T-helper 1 cell (primary cell): ENCODE measurements around the gene MRPL19.
"Not testable (repeated sequence)": the region's sequence is repeated elsewhere in the genome, so short reads cannot be mapped to it uniquely, and the experiment has no call there.

Experiments
- DNase-seq, 5 donors: peaks; one replicate each; pipeline ENCODE4 v3.0.0-alpha.2; 2012 to 2020

The MRPL19 gene

DNA sequence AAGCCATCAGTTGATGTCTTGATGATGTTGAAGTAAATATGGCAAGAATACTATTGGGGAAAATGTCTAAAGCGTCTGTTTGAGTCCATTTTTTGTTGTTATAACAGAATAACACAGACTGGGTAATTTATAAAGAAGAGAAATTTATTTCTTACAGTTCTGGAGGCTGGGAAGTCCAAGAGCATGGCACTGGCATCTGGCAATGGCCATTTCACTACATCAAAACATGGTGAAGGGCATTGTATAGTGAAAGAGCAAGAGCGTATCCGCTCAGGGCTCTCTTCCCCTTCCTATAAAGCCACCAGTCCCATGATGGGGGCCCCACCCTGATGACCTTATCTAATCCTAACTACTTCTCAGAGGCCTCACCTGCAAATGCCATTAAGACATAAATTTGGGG is 29.6 kb upstream of the MRPL19 start:
- DNase-seq: no peak

- DNase-seq: no peak
Measured at GRCh38 chr2:75619956-75620740, 26.4 kb upstream of the MRPL19 start.

DNA sequence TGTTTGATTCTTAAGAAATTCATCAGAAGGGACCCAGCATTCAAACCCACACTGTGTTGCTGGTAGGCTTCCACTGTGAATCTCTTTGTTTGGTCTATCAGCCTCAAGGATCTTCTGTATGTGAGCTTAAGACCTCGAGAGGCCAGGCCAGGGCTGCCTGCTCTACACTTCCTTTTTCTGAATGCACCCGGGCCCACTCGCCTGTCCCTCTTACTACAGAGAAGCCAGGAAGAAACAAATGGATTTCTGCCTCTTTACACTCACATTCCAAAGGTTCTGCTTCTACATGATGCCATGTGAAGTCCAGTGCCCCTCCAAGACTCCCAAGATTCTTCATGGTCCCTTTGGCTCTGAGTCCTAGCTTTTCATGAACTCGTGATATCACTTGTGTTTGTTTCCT is 25.4 kb upstream of the MRPL19 start:
- DNase-seq: no peak

GRCh38 chr2:75622500-75622899 is 24.1 kb upstream of the MRPL19 start:
- DNase-seq: no peak

GRCh38 chr2:75622929-75623328 is 23.7 kb upstream of the MRPL19 start:
- no peak for DNase-seq

- peak in 3 of 5 donors; percentile 32 to 42 (median 36) for DNase-seq
Measured at GRCh38 chr2:75627902-75628504, 18.6 kb upstream of the MRPL19 start.

DNA sequence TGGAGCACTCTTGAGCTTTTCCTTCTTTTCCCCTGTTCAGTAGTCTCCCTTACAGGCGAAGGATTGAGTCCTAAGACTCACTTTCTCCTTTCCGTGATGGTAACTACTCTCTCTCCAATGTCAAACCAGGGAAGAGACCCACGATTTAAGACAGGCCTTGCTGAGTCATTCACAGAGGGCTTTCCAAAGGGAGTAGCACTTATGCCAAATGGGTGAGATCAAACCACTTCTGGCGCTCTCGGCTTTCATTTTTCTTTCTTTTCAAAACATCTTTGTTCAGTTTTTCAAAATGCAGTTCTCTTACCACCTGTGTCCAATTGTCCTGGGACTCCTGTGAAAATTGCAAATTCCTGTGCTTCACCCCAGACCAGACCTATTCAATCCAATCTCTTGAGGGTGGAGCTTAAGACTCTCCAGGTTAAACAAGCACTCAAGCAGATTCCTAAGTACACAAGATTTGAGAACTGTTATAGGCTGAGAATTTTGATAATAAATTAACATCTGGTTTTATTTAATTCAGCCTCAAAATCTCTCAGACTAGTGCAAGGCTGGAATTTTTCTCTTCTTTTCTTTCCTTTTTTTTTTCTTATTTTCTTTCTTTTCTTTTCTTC is 14.4 kb upstream of the MRPL19 start:
- DNase-seq: no peak

- DNase-seq: no peak
Measured at GRCh38 chr2:75632813-75633212, 13.8 kb upstream of the MRPL19 start.

GRCh38 chr2:75633620-75634019 is 13.0 kb upstream of the MRPL19 start:
- DNase-seq: no peak

DNA sequence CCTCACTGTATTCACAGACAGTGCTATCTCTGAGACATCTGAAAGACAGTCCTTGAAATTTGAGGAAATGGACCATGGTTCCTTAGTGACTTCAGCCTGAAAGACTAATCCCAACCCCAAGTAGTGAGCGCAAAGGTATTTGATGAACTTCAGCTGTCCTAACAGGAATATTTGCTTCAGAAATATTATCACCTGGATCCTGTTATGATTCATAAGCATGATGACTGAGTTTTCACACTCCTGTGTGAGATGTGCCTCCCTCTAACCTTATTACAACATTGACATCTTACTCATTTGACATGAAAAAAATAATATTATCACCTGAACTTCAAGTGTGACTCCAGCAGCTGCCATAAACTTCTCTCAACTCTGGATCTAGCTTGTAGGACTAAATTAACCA is 11.6 kb upstream of the MRPL19 start:
- DNase-seq: no peak

- DNase-seq: no peak
Measured at GRCh38 chr2:75637568-75637967, 9.0 kb upstream of the MRPL19 start.

- peak in 3 of 5 donors; percentile 8 to 29 (median 29) for DNase-seq
Measured at GRCh38 chr2:75640621-75641121, 5.9 kb upstream of the MRPL19 start.

DNA sequence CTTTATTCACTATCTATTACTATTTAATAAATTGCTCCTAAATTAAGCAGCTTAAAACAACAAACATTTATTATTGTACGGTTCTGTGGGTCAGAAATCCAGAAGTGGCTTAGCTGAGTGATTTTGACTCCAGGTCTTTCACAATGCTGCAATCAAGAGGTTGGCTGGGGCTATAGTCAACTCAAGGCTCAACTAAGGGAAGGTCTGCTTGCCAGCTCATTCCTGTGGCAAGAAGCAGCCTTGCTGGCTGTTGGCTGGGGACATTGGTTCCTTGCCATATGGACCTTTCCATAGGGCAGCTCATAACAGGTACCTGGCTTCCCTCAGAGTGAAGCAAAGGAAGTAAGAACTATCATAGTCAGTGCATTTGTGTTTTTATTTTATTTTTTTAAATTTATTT is 5.0 kb upstream of the MRPL19 start:
- DNase-seq: no peak

- DNase-seq: no peak
Measured at GRCh38 chr2:75643980-75644379, 2.6 kb upstream of the MRPL19 start.

DNA sequence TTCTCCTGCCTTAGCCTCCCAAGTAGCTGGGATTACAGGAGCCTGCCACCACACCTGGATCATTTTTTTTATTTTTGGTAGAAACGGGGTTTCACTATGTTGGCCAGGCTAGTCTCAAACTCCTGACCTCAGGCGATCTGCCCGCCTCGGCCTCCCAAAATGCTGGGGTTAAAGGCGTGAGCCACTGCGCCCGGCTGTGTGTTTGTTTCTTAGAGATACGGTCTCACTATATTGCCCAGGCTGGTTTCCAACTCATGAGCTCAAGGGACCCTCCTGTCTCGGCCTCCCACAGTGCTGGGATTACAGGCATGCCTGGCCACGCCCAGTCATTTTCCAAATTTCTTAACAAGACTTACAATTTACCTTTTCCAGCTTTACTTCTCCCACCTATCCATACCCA is 940 bp upstream of the MRPL19 start:
- DNase-seq: no peak

DNA sequence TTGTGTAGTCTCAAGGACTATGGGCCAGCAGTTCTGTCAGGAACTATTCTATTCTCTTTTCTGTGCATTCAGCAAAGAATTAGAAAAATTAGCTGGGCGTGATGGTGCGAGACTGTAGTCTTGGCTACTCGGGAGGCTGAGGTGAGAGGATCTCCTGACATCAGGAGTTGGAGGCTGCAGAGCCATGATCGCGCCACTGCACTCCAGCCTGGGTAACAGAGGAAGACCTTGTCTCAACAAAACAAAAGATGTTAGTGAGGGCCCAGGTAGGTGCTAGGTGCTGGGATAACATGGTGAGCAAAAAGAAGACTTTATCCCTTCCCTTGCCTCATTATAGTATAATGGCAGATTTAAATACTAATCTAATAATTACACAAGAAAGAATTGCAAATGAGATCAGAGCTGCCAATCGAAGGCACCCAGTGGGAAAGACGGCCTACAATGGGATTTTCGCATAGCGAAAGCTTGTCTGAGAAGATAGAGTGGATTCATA is 447 bp upstream of the MRPL19 start:
- no peak for DNase-seq

DNA sequence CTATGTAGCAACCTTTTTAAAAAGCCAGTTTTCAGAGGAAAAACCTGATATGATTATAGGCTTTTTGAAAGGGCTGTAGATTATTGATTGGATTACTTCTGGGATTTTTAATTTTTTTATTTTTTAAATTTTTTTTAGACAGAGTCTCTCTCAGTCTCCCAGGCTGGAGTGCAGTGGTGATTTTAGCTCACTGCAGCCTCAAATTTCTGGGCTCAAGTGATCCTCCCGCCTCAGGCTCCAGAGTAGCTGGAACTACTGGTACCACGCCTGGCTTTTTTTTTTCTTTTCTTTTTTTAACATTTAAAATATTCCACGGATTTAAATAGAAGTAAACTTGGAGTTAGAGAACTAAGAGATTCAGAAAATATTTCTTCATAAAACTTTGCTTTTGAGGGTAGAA is 1.2 kb downstream of the MRPL19 start:
- no peak for DNase-seq

GRCh38 chr2:75654012-75654411 is 7.4 kb downstream of the MRPL19 start:
- no peak for DNase-seq

DNA sequence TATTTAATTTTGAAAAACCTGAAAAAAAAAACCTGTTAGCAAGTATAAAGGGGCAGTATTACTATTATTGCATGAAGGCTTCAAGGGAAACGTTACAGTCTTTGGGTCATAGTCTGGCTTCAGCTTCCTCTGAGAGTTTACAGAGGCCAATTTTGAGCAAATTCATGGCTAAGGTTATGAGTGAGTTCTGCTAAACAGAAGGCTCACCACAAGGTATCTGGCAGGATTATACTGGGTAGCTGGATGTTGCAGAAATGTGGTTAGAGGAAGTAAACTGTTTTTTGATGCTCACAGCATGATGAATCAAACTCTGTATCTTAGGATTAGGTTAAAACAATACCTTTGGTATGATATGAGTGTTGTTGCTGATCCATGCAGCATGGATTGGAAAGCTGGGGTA is 9.3 kb downstream of the MRPL19 start:
- DNase-seq: no peak

GRCh38 chr2:75656563-75656962 is 10.0 kb downstream of the MRPL19 start:
- DNase-seq: no peak

GRCh38 chr2:75657798-75658197 is 11.2 kb downstream of the MRPL19 start:
- no peak for DNase-seq

GRCh38 chr2:75666911-75667310 is 20.3 kb downstream of the MRPL19 start:
- no peak for DNase-seq

GRCh38 chr2:75667884-75668283 is 21.3 kb downstream of the MRPL19 start:
- no peak for DNase-seq

- DNase-seq: not testable (repeated sequence)
Measured at GRCh38 chr2:75675423-75675822, 28.8 kb downstream of the MRPL19 start.
